Measurements from ENCODE around the gene MYO18A. TPM values are rescaled to one million over a fixed set of nuclear protein-coding genes. Genes with fewer than 3 reads are reported as not detected.
A peak's percentile ranks its signal among the peaks of the same experiment; 100 is the strongest.
"Not testable (repeated sequence)": the region's sequence is repeated elsewhere in the genome, so short reads cannot be mapped to it uniquely, and the experiment has no call there.

MYO18A gene
- total RNA-seq, 1 experiment from 2014 or later = 63.3 TPM

GRCh38 chr17:29102741-29103181 is 77.4 kb downstream of the MYO18A start:
- DNase-seq (ENCODE audit: low read depth) = peak; percentile 96

GRCh38 chr17:29102046-29102445 is 78.2 kb downstream of the MYO18A start:
- peak; percentile 32 for DNase-seq (ENCODE audit: low read depth)

GRCh38 chr17:29100296-29100695 is 79.9 kb downstream of the MYO18A start:
- no peak for DNase-seq (ENCODE audit: low read depth)

- DNase-seq (ENCODE audit: low read depth) = no peak
Measured at GRCh38 chr17:29099527-29099926, 80.7 kb downstream of the MYO18A start.

- DNase-seq (ENCODE audit: low read depth) = no peak
Measured at GRCh38 chr17:29096094-29096493, 84.1 kb downstream of the MYO18A start.

- no peak for DNase-seq (ENCODE audit: low read depth)
Measured at GRCh38 chr17:29095439-29095838, 84.8 kb downstream of the MYO18A start.

- no peak for DNase-seq (ENCODE audit: low read depth)
Measured at GRCh38 chr17:29094101-29094708, 86.0 kb downstream of the MYO18A start.

GRCh38 chr17:29093090-29093871 is 86.9 kb downstream of the MYO18A start:
- DNase-seq (ENCODE audit: low read depth) = no peak

GRCh38 chr17:29091606-29092289 is 88.5 kb downstream of the MYO18A start:
- DNase-seq (ENCODE audit: low read depth) = no peak

- no peak for DNase-seq (ENCODE audit: low read depth)
Measured at GRCh38 chr17:29090750-29091605, 89.2 kb downstream of the MYO18A start.

- DNase-seq (ENCODE audit: low read depth) = no peak
Measured at GRCh38 chr17:29090108-29090507, 90.1 kb downstream of the MYO18A start.

GRCh38 chr17:29089601-29090044 is 90.6 kb downstream of the MYO18A start:
- DNase-seq (ENCODE audit: low read depth) = no peak

- DNase-seq (ENCODE audit: low read depth) = not testable (repeated sequence)
Measured at GRCh38 chr17:29088782-29089181, 91.4 kb downstream of the MYO18A start.

GRCh38 chr17:29086628-29087332 is 93.4 kb downstream of the MYO18A start:
- no peak for DNase-seq (ENCODE audit: low read depth)

GRCh38 chr17:29085223-29085622 is 95.0 kb downstream of the MYO18A start:
- no peak for DNase-seq (ENCODE audit: low read depth)

- no peak for DNase-seq (ENCODE audit: low read depth)
Measured at GRCh38 chr17:29084541-29085146, 95.6 kb downstream of the MYO18A start.

GRCh38 chr17:29080965-29081364 is 99.2 kb downstream of the MYO18A start:
- DNase-seq (ENCODE audit: low read depth) = no peak

- no peak for DNase-seq (ENCODE audit: low read depth)
Measured at GRCh38 chr17:29080323-29080722, 99.9 kb downstream of the MYO18A start.

- DNase-seq (ENCODE audit: low read depth) = no peak
Measured at GRCh38 chr17:29079887-29080286, 100.3 kb downstream of the MYO18A start.

- DNase-seq (ENCODE audit: low read depth) = no peak
Measured at GRCh38 chr17:29079433-29079832, 100.8 kb downstream of the MYO18A start.

Measured in M059J (cell line).